Measurements from ENCODE around the gene KCNJ12. TPM values are rescaled to one million over a fixed set of nuclear protein-coding genes. Genes with fewer than 3 reads are reported as not detected.
"Not testable (repeated sequence)": the region's sequence is repeated elsewhere in the genome, so short reads cannot be mapped to it uniquely, and the experiment has no call there.

Gene KCNJ12
- total and polyA plus RNA-seq, 12 donors = 0.39 to 3.9 (median 0.97) TPM

- no peaks in the 10 kb centered on the region for H3K36me3 ChIP-seq (replicated peaks in 1 of 2)
- WGBS, 4 donors = 72 to 78% (median 74%) methylated on average over 10 to 15 of the region's 15 CpGs
- no peaks in the 10 kb centered on the region for H3K4me1 ChIP-seq (replicated peaks in 1 of 2)
- H3K9me3 ChIP-seq (replicated peaks in 1 of 3) = no peaks in the 10 kb centered on the region
- no peak overlapping the region for H3K4me3 ChIP-seq
- intact Hi-C loops (cut with DNase I) = loop anchor here (5.0 to 10.0 kb wide), 2 partner anchors 286 to 294 kb away; partner anchors contain the start of gene KCNJ18 (in 1 of the 2)
- DNase-seq = no peak
- no peak overlapping the region for H3K27ac ChIP-seq
- H3K27me3 ChIP-seq = no peaks in the 10 kb centered on the region
- no peak for TF ChIP-seq CTCF (IDR thresholded peaks at IDR 0.05)
- TF ChIP-seq POLR2A (IDR thresholded peaks at IDR 0.05) = no peak
These were observed 24.8 kb downstream of the KCNJ12 start for GRCh38 chr17:21400816-21401593.

GRCh38 chr17:21402166-21402571 is 26.0 kb downstream of the KCNJ12 start:
- H3K4me1 ChIP-seq (replicated peaks in 1 of 2) = not testable (repeated sequence)

GRCh38 chr17:21402926-21403325 is 26.8 kb downstream of the KCNJ12 start:
- not testable (repeated sequence) for H3K27ac ChIP-seq; H3K27me3 ChIP-seq; H3K4me1 ChIP-seq (replicated peaks in 1 of 2); H3K4me3 ChIP-seq; H3K36me3 ChIP-seq (replicated peaks in 1 of 2); H3K9me3 ChIP-seq (replicated peaks in 1 of 3); DNase-seq
- intact Hi-C loops (cut with DNase I) = loop anchor here (5.0 to 10.0 kb wide), 2 partner anchors 284 to 292 kb away; partner anchors contain the start of gene KCNJ18 (in 1 of the 2)
- 83 to 94% (median 90%) methylated on average over 3 of the region's 3 CpGs for WGBS, 4 donors

More at GRCh38 chr17:21402166-21402571, 26.0 kb downstream of the KCNJ12 start:
- not testable (repeated sequence) for H3K4me3 ChIP-seq; H3K27me3 ChIP-seq; H3K36me3 ChIP-seq (replicated peaks in 1 of 2); H3K9me3 ChIP-seq (replicated peaks in 1 of 3)
- peak; percentile 37 to 81 (median 73) for DNase-seq
- WGBS, 4 donors = 52 to 57% (median 53%) methylated on average over 8 of the region's 8 CpGs
- intact Hi-C loops (cut with DNase I) = loop anchor here (5.0 to 10.0 kb wide), 2 partner anchors 285 to 293 kb away; partner anchors contain the start of gene KCNJ18 (in 1 of the 2)
- H3K27ac ChIP-seq = peak overlapping the region in 1 of 5 donors; percentile 24

GRCh38 chr17:21404106-21404505 is 27.9 kb downstream of the KCNJ12 start:
- H3K36me3 ChIP-seq (replicated peaks in 1 of 2); H3K4me3 ChIP-seq; DNase-seq; H3K27ac ChIP-seq; H3K4me1 ChIP-seq (replicated peaks in 1 of 2); H3K9me3 ChIP-seq (replicated peaks in 1 of 3); H3K27me3 ChIP-seq: not testable (repeated sequence)
- intact Hi-C loops (cut with DNase I) = loop anchor here (5.0 to 10.0 kb wide), 2 partner anchors 283 to 291 kb away; partner anchors contain the start of gene KCNJ18 (in 1 of the 2)
- WGBS, 4 donors = 63 to 77% (median 73%) methylated on average over 3 to 8 of the region's 8 CpGs

GRCh38 chr17:21404539-21404938 is 28.4 kb downstream of the KCNJ12 start:
- not testable (repeated sequence) for H3K36me3 ChIP-seq (replicated peaks in 1 of 2); DNase-seq; H3K27me3 ChIP-seq; H3K27ac ChIP-seq; H3K4me3 ChIP-seq; H3K4me1 ChIP-seq (replicated peaks in 1 of 2); H3K9me3 ChIP-seq (replicated peaks in 1 of 3)
- WGBS, 4 donors = 55 to 68% (median 63%) methylated on average over 4 to 6 of the region's 6 CpGs
- intact Hi-C loops (cut with DNase I) = loop anchor here (5.0 to 10.0 kb wide), 2 partner anchors 283 to 290 kb away; partner anchors contain the start of gene KCNJ18 (in 1 of the 2)

- intact Hi-C loops (cut with DNase I) = loop anchor here (5.0 to 10.0 kb wide), 2 partner anchors 282 to 290 kb away; partner anchors contain the start of gene KCNJ18 (in 1 of the 2)
- peak overlapping the region in 1 of 5 donors; percentile 22 for H3K27ac ChIP-seq
- whole genome bisulfite sequencing, 4 donors = 64 to 71% (median 65%) methylated on average over 9 to 26 of the region's 26 CpGs
These were observed 29.0 kb downstream of the KCNJ12 start for GRCh38 chr17:21404956-21405731.

GRCh38 chr17:21405904-21406400 is 29.8 kb downstream of the KCNJ12 start:
- H3K36me3 ChIP-seq (replicated peaks in 1 of 2); DNase-seq; H3K9me3 ChIP-seq (replicated peaks in 1 of 3); H3K4me3 ChIP-seq; H3K27me3 ChIP-seq; H3K4me1 ChIP-seq (replicated peaks in 1 of 2): not testable (repeated sequence)
- peak overlapping the region in 1 of 5 donors; percentile 22 for H3K27ac ChIP-seq
- intact Hi-C loops (cut with DNase I) = loop anchor here in 1 of 2 donors (10.0 kb wide), 1 partner anchor 289 kb away; the partner anchor contains the start of gene KCNJ18
- WGBS, 4 donors = 68 to 80% (median 72%) methylated on average over 5 to 7 of the region's 7 CpGs

More at GRCh38 chr17:21404956-21405731, 29.0 kb downstream of the KCNJ12 start:
- H3K36me3 ChIP-seq (replicated peaks in 1 of 2); H3K4me1 ChIP-seq (replicated peaks in 1 of 2); H3K9me3 ChIP-seq (replicated peaks in 1 of 3); H3K4me3 ChIP-seq; H3K27me3 ChIP-seq: not testable (repeated sequence)
- DNase-seq = peak in 1 of 7 donors; percentile 38

GRCh38 chr17:21406616-21407404 is 30.7 kb downstream of the KCNJ12 start:
- not testable (repeated sequence) for H3K27me3 ChIP-seq; H3K4me3 ChIP-seq; H3K36me3 ChIP-seq (replicated peaks in 1 of 2); H3K4me1 ChIP-seq (replicated peaks in 1 of 2); H3K9me3 ChIP-seq (replicated peaks in 1 of 3); DNase-seq; H3K27ac ChIP-seq
- WGBS, 4 donors = 46 to 56% (median 52%) methylated on average over 4 to 5 of the region's 5 CpGs
- intact Hi-C loops (cut with DNase I) = loop anchor here in 1 of 2 donors (10.0 kb wide), 1 partner anchor 288 kb away; the partner anchor contains the start of gene KCNJ18

Measured in adrenal gland (tissue), 12 donors.